Central memory CD4-positive, alpha-beta T cell (primary cell): ENCODE data around the gene SMARCA1.
A peak's percentile ranks its signal among the peaks of the same experiment; 100 is the strongest.
"Not testable (repeated sequence)": the region's sequence is repeated elsewhere in the genome, so short reads cannot be mapped to it uniquely, and the experiment has no call there.

ENCODE experiments used
- DNase-seq: peaks from one replicate; pipeline ENCODE4 v3.0.0; 2022
- total RNA-seq, 3 experiments: gene quantifications; one replicate each; lab custom pipeline; 2026; lab: John Stamatoyannopoulos, UW

Gene SMARCA1, protein sequence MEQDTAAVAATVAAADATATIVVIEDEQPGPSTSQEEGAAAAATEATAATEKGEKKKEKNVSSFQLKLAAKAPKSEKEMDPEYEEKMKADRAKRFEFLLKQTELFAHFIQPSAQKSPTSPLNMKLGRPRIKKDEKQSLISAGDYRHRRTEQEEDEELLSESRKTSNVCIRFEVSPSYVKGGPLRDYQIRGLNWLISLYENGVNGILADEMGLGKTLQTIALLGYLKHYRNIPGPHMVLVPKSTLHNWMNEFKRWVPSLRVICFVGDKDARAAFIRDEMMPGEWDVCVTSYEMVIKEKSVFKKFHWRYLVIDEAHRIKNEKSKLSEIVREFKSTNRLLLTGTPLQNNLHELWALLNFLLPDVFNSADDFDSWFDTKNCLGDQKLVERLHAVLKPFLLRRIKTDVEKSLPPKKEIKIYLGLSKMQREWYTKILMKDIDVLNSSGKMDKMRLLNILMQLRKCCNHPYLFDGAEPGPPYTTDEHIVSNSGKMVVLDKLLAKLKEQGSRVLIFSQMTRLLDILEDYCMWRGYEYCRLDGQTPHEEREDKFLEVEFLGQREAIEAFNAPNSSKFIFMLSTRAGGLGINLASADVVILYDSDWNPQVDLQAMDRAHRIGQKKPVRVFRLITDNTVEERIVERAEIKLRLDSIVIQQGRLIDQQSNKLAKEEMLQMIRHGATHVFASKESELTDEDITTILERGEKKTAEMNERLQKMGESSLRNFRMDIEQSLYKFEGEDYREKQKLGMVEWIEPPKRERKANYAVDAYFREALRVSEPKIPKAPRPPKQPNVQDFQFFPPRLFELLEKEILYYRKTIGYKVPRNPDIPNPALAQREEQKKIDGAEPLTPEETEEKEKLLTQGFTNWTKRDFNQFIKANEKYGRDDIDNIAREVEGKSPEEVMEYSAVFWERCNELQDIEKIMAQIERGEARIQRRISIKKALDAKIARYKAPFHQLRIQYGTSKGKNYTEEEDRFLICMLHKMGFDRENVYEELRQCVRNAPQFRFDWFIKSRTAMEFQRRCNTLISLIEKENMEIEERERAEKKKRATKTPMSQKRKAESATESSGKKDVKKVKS
- 0 to 0.33 (median 0.28) reads per million in 3 experiments for total RNA-seq

DNA sequence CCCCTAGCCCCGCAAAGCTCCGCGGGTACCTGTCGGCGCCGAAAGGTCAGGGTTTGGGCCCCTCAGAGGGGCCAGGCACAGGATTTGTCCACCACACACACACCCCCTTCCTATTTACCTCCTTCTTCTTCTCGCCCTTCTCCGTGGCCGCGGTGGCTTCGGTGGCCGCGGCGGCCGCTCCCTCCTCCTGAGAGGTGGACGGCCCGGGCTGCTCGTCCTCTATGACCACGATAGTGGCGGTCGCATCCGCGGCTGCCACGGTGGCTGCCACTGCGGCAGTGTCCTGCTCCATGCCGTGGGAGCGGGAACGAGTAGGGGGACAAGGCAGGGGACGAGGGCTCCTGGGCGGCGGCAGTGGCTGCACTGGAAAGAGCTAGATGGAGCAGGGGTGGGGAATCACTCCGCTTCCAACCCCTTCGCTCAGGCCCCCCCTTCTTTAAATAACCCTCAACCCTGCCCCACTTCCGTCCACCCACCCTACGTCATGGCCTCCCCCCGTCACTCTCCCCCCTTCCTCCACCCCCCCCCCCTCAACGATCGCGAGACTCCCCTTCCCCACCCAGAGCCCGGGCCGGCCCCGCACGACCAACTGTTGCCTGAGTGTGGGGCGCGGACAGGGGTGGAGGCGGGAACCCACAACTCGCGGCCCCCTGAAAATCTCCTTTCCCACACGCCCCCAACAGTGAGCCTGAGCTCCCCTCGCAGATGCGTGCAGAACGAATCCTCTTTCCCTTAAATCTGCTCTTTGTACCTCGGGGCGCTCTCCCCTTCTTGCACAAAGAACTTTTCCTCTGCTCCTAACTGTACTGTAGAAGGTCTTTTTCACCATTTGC, at the start of gene SMARCA1:
SMARCA1 (minus strand) TSS at position 412 of the 833 bp plus-strand sequence; CDS start at position 292, 120 bp downstream.
- no peak for DNase-seq

DNA sequence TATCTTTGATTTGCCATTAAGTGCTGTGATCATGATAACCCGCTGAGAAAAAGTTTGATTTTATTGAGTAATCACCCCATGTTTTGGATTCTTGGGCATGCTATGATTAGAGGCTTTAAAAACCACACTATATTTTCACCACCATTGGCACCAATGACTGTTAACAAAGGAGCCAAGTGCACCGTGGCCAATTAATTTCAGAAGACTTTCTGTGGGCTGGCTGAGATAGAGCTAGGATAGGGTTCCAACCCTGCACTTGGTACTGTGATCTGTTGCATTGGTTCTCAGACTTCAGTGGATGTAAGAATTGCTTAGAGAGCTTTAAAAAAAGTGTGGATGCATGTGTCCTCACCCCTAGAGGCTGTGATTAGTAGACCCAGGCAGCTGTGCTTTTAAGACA, 49.1 kb upstream of the SMARCA1 start:
- no peak for DNase-seq

DNA sequence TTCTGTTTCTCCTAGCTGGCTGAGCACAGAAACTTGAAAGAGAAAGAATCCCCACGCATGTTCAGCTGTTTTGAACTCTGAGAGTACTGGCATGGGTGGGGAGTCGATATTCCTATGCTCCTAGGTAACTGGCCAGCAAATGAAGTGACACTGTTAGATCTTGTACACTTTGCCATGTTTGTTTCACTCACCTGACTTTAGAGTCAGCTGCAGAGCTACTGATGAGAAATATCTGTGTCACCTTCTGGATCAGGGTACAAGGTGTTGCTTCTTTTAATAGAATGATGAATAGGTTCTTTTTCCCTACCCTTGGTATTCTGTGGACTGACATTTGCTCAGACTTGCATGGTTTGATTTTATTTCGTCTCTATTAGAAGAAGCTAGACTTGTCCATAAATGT, 45.1 kb upstream of the SMARCA1 start:
- no peak for DNase-seq

DNA sequence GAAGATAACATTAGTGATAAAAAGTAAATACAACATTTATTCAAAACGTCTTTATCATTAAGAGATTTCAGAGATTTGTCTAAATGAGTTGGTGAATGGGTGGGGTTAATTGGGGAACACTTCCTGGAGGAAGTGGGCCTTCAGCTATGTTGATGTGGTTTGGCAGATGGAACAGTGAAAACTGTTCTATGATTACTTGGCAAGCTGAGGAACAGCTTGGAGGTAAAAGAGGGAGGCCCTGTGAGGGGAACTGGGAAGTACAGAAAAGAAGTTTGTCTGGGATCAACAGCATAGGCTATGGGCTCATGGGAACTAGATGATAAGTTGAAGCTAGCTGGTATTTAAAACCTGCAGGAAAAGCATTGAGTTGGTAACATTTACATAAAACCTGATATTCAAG, 42.8 kb upstream of the SMARCA1 start:
- no peak for DNase-seq

DNA sequence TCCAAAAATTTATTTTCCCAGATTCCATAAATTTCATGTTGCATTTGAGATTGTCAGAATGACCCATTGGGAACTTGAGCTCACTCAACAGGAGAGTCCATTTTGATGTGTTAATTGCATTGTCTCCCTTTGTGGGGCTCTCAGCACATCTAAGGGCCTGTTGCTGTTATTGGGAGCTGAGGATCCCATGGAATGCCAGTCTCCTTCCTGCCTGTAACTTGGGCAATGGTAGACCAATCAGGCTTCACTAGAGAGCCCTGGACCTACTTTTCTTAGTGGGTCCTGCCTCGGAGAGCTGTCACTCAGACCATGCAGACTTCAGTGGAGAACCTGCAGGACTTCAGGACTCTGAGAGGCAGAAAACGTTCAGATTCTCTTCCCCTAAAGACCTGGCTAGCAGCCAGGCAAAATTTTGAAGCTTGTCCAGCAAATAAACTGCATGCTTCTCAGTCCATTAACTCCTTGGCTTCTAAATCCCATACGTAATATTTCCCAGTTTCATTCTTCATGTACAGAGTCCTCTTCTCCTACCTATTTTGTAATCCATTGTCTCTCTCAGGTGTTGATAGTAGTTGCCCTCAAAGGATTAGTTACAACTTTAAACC, 41.9 kb upstream of the SMARCA1 start:
- DNase-seq = no peak

DNA sequence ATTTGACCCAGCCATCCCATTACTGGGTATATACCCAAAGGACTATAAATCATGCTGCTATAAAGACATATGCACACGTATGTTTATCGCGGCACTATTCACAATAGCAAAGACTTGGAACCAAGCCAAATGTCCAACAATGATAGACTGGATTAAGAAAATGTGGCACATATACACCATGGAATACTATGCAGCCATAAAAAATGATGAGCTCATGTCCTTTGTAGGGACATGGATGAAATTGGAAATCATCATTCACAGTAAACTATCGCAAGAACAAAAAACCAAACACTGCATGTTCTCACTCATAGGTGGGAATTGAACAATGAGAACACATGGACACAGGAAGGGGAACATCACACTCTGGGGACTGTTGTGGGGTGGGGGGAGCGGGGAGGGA, 41.1 kb upstream of the SMARCA1 start:
- DNase-seq = not testable (repeated sequence)

DNA sequence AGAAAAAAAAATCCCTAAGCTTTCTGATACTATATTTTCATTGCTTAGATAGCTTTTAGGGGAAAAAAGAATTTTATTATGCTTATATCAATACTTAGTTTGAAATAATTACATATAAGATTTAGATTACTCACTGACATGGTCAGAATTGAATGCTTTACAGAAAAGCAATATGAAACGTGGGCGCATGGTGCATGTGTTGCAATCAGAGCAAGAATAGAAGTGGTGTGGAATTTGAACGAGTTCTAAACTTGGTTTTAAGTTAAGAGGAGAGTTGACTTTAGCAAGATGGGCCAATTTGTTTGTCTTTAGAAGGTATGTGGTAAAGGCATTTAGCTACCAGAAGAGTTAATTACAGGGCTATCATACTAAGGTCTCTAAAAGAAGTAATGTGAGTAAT, 38.2 kb upstream of the SMARCA1 start:
- DNase-seq = no peak

DNA sequence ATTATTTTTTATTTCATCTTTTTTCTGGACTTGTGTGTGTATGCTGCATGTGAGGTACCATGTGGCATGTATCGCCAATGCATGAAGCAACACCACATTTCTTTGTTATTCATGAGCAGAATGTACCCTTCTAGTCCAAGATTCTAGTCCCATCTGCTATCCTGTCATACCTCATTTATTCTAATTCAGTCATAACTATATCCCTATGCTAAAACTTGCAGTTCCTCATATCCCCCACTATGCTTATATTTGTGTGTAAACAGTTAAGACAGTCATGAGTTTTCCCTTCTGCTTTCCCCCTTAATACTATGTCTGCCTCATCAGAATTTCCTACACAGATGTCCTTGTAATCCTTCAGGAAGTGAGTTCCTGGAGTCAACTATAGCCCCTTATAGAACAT, 36.5 kb upstream of the SMARCA1 start:
- DNase-seq = no peak

DNA sequence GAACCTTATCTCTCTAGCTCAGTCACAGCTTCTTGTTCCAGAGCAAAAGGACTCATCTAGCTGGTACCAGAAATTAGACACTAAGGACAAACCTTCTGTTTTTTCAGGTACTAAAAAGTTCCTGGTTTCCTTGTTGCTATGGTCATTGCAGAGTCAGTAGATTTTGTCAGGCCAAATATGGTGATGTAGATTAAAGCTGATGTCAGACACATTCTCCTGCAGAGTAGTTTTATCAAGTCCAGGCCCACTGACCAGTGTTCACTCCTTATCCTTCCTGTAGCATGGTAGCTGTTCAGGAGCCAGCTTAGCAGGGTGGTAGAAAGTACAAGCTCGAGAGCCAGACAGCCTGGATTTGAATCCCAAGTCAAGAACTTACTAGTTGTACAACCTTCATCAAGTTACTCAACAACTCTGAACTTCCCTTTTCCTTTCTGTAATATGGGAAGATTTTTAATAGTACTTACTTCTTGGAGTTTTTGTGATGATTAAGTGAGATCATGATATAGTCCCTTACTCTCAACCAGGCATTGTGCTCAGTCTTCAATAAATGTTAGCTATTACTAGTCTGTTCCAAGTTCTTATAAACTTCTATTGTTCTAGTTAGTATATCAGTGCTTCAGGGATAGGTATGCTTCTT, 34.7 kb upstream of the SMARCA1 start:
- no peak for DNase-seq

DNA sequence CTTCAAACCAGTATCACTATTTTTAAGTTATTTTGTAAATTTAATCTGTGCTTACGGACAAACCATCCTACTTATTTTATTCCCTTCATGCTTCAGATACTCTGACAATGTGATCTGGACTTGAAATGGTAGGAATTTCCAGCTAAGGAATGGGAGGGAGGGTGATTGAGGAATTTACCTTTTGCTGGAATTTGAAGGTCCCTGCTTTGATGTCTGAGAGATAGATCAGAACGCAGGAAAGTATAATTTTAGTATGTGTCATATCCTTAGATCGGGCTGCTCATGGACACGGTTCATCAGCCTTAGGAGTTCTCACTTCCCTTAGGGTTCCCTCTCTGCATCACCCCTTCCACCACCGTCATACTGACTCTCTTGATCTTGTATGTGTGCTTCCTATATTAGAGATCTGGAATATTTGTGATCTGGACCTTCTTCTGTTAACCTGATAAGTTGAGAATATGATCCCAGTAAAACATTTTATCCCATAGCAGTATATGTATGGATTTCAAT, 33.6 kb upstream of the SMARCA1 start:
- no peak for DNase-seq

DNA sequence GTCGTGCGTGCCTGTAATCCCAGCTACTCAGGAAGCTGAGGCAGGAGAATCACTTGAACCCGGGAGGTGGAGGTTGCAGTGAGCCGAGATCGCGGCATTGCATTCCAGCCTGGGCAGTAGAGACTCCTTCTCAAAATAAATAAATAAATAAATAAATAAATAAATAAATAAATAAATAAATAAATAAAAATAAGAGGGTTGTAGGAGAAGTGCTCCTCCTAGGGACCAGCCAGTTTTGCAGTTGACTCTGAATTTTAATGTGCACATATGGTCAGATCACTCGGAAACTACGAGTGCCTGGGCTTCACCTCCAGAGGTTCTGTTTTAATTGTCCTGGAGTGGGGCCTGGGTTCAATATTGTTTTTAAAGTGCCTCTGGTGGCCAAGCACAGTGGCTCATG, 31.5 kb upstream of the SMARCA1 start:
- not testable (repeated sequence) for DNase-seq

DNA sequence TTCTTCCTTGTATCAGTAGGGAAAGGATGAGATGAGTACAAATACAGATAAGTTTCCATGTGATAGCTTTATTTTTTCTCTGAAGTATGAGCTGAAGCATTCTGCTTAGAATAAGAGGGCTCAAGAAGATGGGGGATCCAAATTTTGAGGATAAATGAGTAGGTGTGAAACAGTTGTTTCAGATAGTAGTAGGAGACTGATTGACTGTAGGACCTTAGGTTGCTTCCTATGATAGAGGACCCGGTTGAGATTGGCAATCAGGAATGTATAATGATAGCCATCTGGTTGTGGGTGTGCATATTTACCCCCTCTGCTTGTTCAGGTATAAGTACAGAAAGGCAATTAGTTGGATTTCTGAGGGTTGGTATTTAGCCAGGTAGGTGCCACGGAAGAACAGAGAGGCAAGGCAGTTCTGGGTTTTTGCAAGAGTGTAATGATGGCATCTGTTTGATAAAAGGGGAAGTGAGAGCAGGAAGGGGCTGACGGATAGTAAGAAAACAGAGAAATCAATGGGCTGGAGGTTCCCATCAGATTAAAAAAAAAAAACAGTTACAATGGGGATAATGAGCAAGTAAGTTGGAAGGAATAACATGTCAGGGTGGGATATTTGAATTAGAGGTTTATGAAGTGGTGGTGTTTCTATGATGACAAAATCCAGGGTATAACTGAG, 30.5 kb upstream of the SMARCA1 start:
- DNase-seq = no peak

DNA sequence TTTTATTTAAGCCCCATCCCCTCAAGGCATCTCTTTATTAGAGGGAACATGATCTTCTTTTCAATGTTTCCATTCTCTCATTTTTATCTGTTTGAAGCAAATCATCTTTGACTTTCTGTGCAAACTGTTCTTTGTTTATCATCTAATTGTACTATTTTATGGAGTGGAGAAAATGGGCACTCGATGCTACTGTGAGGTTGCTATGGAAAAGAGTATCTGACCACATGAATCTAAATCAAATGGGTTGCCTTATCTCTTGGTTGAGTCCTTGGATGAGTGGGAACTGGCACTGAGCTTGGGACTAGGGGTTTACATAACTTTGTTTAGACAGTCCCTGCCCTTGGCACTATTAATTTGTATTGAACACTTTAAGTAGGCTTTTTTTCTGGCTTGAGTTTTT, 25.8 kb upstream of the SMARCA1 start:
- DNase-seq = no peak

DNA sequence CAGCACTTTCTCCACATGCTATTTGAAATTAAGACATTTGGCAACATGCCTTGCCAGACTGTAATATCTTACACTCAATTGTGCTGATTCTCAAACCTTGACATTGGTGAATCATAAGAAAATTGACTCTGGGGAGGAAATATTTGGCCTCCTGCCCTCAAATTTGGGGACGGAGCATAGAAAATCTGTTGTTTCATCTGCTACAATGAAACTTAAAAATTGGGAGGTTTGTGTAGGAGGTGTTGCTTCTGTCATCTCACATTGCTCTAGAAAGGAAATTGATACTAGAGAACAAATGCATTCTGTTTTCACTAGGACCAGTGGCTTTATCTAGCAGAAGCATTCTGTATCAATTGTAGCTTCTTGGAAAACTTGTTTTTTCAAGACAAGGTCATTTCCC, 22.1 kb upstream of the SMARCA1 start:
- DNase-seq = no peak

DNA sequence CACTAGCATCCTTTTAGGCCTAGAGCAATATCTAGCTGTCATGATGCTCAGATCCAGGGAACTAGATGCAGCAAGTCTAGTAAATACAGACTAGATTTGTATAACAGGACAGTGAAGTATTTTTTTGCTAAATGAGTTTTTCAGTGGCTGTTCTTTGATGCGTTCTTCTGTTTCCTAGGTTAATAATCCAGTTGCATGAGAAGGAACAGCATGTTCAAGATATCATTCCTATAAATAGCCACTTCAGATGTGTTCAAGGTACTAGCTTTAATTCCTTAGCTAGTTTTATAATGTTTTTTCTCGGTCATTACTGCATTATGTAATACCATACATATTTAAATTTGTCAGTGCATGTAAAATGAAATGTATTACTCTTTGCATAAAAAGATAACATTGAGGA, 21.5 kb upstream of the SMARCA1 start:
- no peak for DNase-seq

DNA sequence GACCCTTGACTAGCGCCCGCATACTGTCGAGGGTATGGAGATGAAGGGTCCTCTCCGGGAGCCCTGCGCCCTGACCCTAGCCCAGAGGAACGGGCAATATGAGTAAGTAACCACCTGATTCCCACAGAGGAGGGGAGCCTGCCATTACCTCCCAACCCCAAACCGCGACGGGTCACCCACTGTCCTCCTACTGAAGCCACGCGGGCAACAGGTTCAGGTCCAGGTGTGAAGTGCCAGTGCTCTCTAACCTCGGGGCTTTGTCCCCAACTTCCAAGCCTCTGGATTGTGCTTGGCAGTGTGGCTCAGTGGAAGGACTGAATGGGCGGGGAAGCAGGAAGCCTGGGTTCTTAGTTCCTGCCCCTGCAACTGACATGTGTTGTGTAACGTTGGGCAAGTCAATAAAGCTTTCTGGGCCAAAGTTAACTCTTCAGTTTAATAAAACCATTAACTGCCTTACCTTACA, 17.5 kb upstream of the SMARCA1 start:
- no peak for DNase-seq

DNA sequence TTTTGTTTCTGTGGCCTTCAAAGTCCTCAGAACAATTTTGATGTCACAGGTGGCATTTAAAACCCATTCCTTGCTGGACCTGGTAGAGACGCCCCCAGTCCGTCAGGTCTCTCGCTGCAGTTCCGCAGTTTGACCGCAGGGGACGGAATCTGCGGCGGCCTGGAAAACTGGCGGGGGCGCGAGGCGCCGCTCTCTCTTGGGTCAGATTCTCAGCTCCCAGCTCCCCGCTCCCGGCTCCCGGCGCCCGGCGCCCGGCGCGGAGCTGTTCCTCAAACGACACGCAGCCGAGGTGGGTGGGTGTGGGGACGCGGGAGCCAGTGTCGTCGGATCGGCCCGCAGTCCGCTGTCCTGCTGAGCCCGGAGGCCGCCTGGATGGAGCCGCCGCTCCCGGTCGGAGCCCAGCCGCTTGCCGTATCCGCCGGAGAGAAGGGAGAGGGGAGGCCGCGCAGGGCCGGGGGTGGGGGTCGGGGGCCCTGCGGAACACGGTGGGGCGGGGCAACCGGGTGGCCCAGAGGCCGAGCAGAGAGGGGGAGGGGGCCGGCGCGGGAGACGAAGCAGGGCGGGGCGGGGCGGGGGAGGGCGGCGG, 16.9 kb upstream of the SMARCA1 start, which contains the start of gene OCRL:
OCRL (plus strand) TSS at position 192 of the 586 bp plus-strand sequence; CDS start at position 373, 181 bp downstream.
- peak; percentile 14 for DNase-seq

DNA sequence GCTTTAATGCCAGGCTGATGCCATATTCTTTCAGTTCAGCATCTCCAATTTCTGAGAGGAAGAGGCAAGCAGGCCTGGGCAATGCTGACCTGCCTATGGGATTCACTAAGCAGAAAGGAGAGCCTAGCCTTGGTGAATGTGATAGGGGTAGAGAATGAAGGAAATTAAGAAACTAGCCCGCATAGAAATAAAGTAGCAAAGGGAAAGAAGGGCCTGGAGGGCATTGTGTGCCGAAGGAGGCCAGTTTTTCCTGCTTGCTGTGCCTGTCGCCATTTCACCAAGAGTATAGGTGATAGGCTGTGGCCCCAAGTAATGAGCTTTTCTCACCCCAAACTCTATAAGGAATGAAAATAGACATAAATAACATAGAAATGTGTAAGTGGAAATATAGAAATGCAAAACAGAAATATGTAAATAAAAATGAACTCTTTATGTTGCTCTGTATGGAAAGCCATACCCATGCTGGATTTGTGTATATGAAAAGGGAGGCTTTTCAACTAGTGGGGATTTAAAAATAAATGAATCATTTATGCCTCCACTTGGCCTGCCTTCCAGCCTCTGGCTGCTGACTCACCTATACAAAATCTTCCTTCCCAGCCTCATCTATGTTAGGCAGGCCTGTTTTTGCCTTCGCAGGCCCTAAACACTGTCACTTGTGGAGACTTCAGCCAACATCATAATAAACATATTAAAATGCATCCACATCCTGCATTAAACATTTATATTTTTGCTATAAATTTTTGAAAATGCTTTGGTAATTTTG, 11.7 kb upstream of the SMARCA1 start:
- DNase-seq = no peak

DNA sequence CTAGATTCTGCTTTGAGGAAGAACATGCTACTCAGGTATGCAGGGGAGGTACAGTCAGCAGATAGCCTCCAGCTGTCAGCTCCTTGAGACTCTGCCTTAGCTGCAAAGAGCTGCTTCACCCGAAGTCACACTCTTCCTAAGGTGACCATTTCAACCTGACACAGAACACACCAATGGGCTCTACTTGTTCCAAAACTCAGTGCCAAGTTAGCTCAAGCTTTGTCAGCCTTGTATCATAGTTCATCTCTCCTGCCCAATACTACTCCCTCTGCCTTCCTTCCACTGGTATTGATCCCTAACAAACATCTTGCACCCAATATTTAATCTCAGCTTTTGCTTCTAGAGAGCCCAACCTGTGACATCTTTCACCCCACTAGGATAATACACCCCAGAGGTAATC, 7.8 kb upstream of the SMARCA1 start:
- no peak for DNase-seq
